Keratinocyte (primary cell): ENCODE data around the gene MTMR2. TPM values are rescaled to one million over a fixed set of nuclear protein-coding genes. Genes with fewer than 3 reads are reported as not detected.

Source experiments
- DNase-seq: peaks from one replicate; pipeline ENCODE4 v3.0.0-alpha.2; 2011; ENCODE audit warnings: low read depth, missing footprints, low spot score
- FAIRE-seq: peaks from 2 replicates; lab custom pipeline; 2011; peaks lifted over from hg19 to GRCh38; lab: Jason Lieb, UNC
- H2AFZ ChIP-seq: 2 replicates; pipeline ENCODE4 v1.6.0; 2012; ENCODE audit warnings: low read length, control low read depth, inconsistent platforms; ENCODE audit not compliant: control insufficient read depth
- H3K27ac ChIP-seq: 2 replicates; pipeline ENCODE4 v1.5.1; 2011; ENCODE audit warnings: low read length; ENCODE audit not compliant: control insufficient read depth, insufficient read depth
- H3K27me3 ChIP-seq: 3 replicates; pipeline ENCODE4 v1.6.0; 2011; ENCODE audit warnings: low read length; ENCODE audit not compliant: control insufficient read depth, insufficient read depth; ENCODE audit errors: extremely low read depth
- H3K36me3 ChIP-seq, 2 experiments: 2 replicates in 1 of 2; 3 replicates in 1 of 2; pipeline ENCODE4 v1.5.1; 2011; ENCODE audit warnings: low read length in 2 of 2, mild to moderate bottlenecking in 1 of 2; ENCODE audit not compliant: control insufficient read depth in 2 of 2, insufficient read depth in 2 of 2; ENCODE audit errors: extremely low read depth in 1 of 2
- H3K4me1 ChIP-seq: 3 replicates; pipeline ENCODE4 v1.5.1; 2011; ENCODE audit warnings: low read length; ENCODE audit not compliant: control insufficient read depth, insufficient read depth; ENCODE audit errors: extremely low read depth
- H3K4me2 ChIP-seq: 3 replicates; pipeline ENCODE4 v1.6.0; 2011; ENCODE audit warnings: low read depth, low read length; ENCODE audit not compliant: control insufficient read depth, insufficient read depth; ENCODE audit errors: extremely low read depth
- H3K4me3 ChIP-seq, 3 experiments: fragments of 200-600 bp in 1 of 3; sonication (generic) in 1 of 3; 2 replicates in 2 of 3; 3 replicates in 1 of 3; pipeline ENCODE4 v1.5.1; 2011 to 2016; ENCODE audit warnings: low read length in 3 of 3, mild to moderate bottlenecking in 3 of 3, control low read depth in 2 of 3, inconsistent platforms in 1 of 3, low read depth in 1 of 3, mixed read lengths in 1 of 3, mixed run types in 1 of 3, moderate library complexity in 1 of 3; ENCODE audit not compliant: control insufficient read depth in 2 of 3, insufficient read depth in 2 of 3; ENCODE audit errors: extremely low read depth in 1 of 3
- H3K79me2 ChIP-seq: 2 replicates; pipeline ENCODE4 v1.6.0; 2012; ENCODE audit warnings: low read length; ENCODE audit not compliant: control insufficient read depth, insufficient read depth
- H3K9ac ChIP-seq: 3 replicates; pipeline ENCODE4 v1.6.0; 2011; ENCODE audit warnings: low read length; ENCODE audit not compliant: control insufficient read depth, insufficient read depth; ENCODE audit errors: extremely low read depth
- H3K9me1 ChIP-seq: 3 replicates; pipeline ENCODE4 v1.6.0; 2011; ENCODE audit warnings: low read length; ENCODE audit not compliant: control insufficient read depth, insufficient read depth; ENCODE audit errors: extremely low read depth
- H3K9me3 ChIP-seq: 2 replicates; pipeline ENCODE4 v1.5.1; 2012; ENCODE audit warnings: low read depth, low read length; ENCODE audit not compliant: control insufficient read depth
- H4K20me1 ChIP-seq: 3 replicates; pipeline ENCODE4 v1.6.0; 2011; ENCODE audit warnings: low read length; ENCODE audit not compliant: control insufficient read depth, insufficient read depth; ENCODE audit errors: extremely low read depth
- CTCF ChIP-seq, 3 experiments: IDR thresholded peaks in 1 of 3; conservative IDR thresholded peaks in 1 of 3; optimal IDR thresholded peaks in 1 of 3; 2 replicates in 2 of 3; 3 replicates in 1 of 3; pipeline versions ENCODE3 to v1.5.1; 2011; ENCODE audit warnings: low read length in 3 of 3, mild to moderate bottlenecking in 3 of 3, moderate library complexity in 2 of 3, control low read depth in 1 of 3, inconsistent platforms in 1 of 3; ENCODE audit not compliant: insufficient read depth in 2 of 3; ENCODE audit errors: extremely low read depth in 1 of 3
- EZH2 ChIP-seq: IDR thresholded peaks from one replicate; pipeline ENCODE4 v1.6.1; 2012; ENCODE audit warnings: inconsistent platforms, mild to moderate bottlenecking, low read length, moderate library complexity
- dilution Hi-C: fragments of 300-500 bp; cut with MboI; formaldehyde crosslinking; loops from one replicate; pipeline ENCODE4 v1.7.0; 2020; ENCODE audit warnings: low sequenced_read_pairs; ENCODE audit not compliant: extremely low pct_ligation_motif_present
- polyA plus RNA-seq, 5 experiments: library from polyadenylated mRNA; depleted of rRNA in 3 of 5; stranded (reverse) in 3 of 5; stranded (forward) in 1 of 5; unstranded in 1 of 5; fragments of >200 nt; gene quantifications; 1 replicate in 1 of 5; 2 replicates in 3 of 5; 3 replicates in 1 of 5; pipeline versions ENCODE4 v1.2.1 to v1.2.3, GENCODE V29; 2011 to 2012; ENCODE audit warnings: missing spikeins in 2 of 5, low read depth in 1 of 5, low replicate concordance in 1 of 5

MTMR2 gene
- polyA plus RNA-seq, 1 donor (not counting 4 experiments of a cell fraction or from before 2014, with no cell fraction given), result 27.0 TPM

- peaks cover 53% of the 10 kb centered on the region for H3K79me2 ChIP-seq
- dilution Hi-C loops, result no loop called here
- peaks cover 20% of the 10 kb centered on the region for H3K4me1 ChIP-seq
- peaks cover 2% of the 10 kb centered on the region for H3K9me1 ChIP-seq
- H3K9me3 ChIP-seq, result no peaks in the 10 kb centered on the region
- no peak overlapping the region for H2AFZ ChIP-seq
- TF ChIP-seq CTCF (optimal IDR thresholded peaks at IDR 0.05 in 1 of 3, IDR thresholded peaks at IDR 0.05 in 1 of 3, conservative IDR thresholded peaks at IDR 0.05 in 1 of 3; ENCODE audit: extremely low read depth in 1 of 3, insufficient read depth in 2 of 3, low read length in 3 of 3) (no peak), EZH2 (no peak)
- no peak overlapping the region for H3K4me2 ChIP-seq
- DNase-seq, result no peak
- H4K20me1 ChIP-seq, result peaks cover 4% of the 10 kb centered on the region
- no peak overlapping the region for H3K9ac ChIP-seq
- no peak overlapping the region for H3K27ac ChIP-seq
- H3K4me3 ChIP-seq, result no peak overlapping the region
- no peak for FAIRE-seq
- H3K36me3 ChIP-seq, result peaks cover 0 to 2% of the 10 kb centered on the region in 2 experiments
- H3K27me3 ChIP-seq, result no peaks in the 10 kb centered on the region
Measured at GRCh38 chr11:95910638-95911368, 13.1 kb downstream of the MTMR2 start.

DNA sequence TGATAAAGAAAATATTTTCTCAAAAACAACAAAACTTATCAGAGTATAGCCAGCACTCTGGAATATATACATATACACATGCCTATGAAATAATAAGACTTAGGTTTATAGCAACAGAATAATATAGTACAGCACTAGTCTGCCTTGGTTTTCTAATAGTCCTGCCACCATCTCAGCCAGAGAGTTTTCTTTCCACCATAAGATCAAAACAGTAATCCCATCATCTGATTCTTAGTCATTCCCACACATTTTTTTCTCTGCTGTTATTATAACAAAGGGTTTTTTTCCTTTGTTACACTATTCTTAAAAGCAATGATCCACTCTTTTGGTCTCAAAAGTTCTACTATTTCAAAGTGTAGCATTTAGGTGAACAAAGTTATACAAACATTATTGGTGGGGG lies 15.1 kb downstream of the MTMR2 start:
- DNase-seq, result no peak
- H3K36me3 ChIP-seq, result peaks cover 0 to 3% of the 10 kb centered on the region in 2 experiments
- no peak overlapping the region for H3K9ac ChIP-seq
- TF ChIP-seq CTCF (optimal IDR thresholded peaks at IDR 0.05 in 1 of 3, IDR thresholded peaks at IDR 0.05 in 1 of 3, conservative IDR thresholded peaks at IDR 0.05 in 1 of 3; ENCODE audit: extremely low read depth in 1 of 3, insufficient read depth in 2 of 3, low read length in 3 of 3), result no peak
- dilution Hi-C loops, result no loop called here
- no peak for FAIRE-seq
- no peaks in the 10 kb centered on the region for H3K27me3 ChIP-seq
- H4K20me1 ChIP-seq, result peaks cover 4% of the 10 kb centered on the region
- H3K79me2 ChIP-seq, result peaks cover 56% of the 10 kb centered on the region
- H3K9me1 ChIP-seq, result no peaks in the 10 kb centered on the region
- H3K4me2 ChIP-seq, result no peak overlapping the region
- peaks cover 8% of the 10 kb centered on the region for H3K4me1 ChIP-seq
- no peak overlapping the region for H2AFZ ChIP-seq
- no peak overlapping the region for H3K4me3 ChIP-seq
- H3K9me3 ChIP-seq, result no peaks in the 10 kb centered on the region
- H3K27ac ChIP-seq, result peak overlapping the region; percentile 20
